Measurements from ENCODE around the gene TRIP12.

DNA sequence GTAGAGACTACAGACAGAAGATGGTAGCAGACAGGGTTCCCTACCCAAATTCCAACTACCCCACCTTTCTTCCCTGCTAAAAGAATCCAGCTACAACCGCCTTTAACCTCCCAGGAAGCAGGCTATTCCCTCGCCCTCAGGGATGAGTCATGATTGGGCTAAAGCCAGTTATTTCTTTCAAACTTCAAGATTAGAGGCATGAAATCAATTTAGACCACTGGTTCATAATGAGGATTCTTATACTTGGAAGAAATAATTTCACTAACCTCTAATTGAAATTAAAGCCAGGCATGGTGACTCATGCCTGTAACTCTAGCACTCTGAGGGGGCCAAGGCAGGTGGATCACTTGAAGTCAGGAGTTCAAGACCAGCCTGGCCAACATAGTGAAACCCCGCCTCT lies 20.0 kb downstream of the TRIP12 start:
- TF ChIP-seq, protein P1, sequence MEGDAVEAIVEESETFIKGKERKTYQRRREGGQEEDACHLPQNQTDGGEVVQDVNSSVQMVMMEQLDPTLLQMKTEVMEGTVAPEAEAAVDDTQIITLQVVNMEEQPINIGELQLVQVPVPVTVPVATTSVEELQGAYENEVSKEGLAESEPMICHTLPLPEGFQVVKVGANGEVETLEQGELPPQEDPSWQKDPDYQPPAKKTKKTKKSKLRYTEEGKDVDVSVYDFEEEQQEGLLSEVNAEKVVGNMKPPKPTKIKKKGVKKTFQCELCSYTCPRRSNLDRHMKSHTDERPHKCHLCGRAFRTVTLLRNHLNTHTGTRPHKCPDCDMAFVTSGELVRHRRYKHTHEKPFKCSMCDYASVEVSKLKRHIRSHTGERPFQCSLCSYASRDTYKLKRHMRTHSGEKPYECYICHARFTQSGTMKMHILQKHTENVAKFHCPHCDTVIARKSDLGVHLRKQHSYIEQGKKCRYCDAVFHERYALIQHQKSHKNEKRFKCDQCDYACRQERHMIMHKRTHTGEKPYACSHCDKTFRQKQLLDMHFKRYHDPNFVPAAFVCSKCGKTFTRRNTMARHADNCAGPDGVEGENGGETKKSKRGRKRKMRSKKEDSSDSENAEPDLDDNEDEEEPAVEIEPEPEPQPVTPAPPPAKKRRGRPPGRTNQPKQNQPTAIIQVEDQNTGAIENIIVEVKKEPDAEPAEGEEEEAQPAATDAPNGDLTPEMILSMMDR (IDR thresholded peaks at IDR 0.05): no peak
- no peak for TF ChIP-seq POLR2A (IDR thresholded peaks at IDR 0.05)
